NOMO-1 treated with dmso at 0.1 percent for 144 hours (cell line): ENCODE measurements around the gene MMP1.

Experiments used
- DNase-seq: peaks from one replicate; lab custom pipeline; 2025; ENCODE audit not compliant: unreplicated experiment; lab: John Stamatoyannopoulos, UW

Gene MMP1

GRCh38 chr11:102798012-102798746 lies at the start of gene MMP1:
MMP1 (minus strand) TSS chr11:102798160; CDS start chr11:102798092, 68 bp downstream.
- DNase-seq, result no peak

GRCh38 chr11:102846292-102846691 lies 48.3 kb upstream of the MMP1 start:
- no peak for DNase-seq

DNA sequence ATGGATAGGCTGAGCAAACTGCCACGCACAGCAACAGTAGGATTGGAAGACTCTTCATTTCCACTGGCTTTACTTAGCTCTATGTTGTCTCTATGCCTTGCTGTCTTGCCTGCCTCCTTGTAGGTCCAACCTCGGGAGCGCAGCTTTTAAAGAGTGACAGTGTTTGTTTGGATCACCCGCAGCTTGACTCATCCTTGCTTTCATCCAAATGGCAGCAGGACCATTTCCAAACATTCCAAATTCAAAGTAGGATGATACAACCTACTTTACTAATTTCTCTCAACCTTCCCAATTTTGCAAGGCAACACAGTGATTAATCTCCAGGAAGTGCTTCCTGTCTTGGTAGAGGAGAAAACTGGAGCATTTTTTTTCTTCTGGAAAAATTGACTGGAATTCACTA lies 45.5 kb upstream of the MMP1 start, which contains the start of gene MMP3:
MMP3 (minus strand) TSS at position 121 of the 400 bp plus-strand sequence; CDS start at position 58, 63 bp downstream.
- DNase-seq, result no peak

DNA sequence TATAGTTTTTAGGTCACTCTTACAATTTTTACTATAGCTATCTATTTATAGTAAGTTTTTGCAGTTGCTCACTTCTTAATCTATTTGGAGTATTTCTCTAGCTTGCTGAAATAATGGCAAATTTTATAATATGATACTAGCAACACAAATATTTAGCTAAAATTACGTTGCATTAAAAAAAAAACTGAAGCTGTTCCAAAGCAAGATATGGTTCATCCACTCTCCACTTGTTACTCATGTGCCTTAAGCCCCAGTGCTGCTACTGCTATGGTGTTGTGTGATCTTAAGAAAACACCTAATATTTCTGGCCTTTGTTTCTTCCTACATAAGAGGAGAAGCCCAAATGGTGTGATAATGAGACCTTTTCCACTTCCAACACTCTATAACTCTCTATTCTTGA lies 45.0 kb upstream of the MMP1 start:
- no peak for DNase-seq

GRCh38 chr11:102840018-102840417 lies 42.1 kb upstream of the MMP1 start:
- no peak for DNase-seq

DNA sequence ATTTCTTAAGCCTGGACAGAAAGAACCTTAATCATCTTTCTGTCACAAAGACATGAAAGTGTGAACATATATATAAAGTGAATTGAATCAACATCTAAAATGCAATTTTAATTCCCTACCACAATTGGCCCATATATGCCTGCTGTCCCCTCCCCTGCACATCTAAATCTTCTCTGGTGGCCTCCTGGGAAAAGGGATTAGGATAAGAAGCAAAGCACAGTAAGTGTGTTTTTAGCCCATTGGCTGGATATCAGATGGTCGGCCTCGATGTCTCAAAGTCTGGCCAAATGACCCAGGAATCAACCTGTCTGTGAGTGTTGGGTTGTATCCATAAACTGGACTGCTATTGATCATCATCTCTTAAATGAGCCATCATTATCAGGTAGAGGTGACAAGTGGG lies 39.7 kb upstream of the MMP1 start:
- DNase-seq, result no peak

DNA sequence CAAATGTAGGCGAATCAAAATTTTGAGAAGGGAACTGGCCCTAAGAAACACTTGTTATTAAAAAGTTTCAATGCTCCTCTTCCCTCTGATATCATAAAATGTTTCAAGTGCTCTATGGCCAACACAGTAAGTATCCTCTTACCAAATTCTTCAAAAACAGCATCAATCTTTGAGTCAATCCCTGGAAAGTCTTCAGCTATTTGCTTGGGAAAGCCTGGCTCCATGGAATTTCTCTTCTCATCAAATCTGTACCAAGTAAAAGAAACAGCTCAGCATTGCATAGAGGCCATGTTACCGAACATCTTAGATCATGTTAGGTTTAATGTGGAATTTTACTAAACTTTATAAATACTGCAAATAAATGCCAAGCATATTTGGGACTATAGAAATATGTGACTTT lies 39.2 kb upstream of the MMP1 start:
- no peak for DNase-seq

GRCh38 chr11:102836290-102836875 lies 38.4 kb upstream of the MMP1 start:
- no peak for DNase-seq

DNA sequence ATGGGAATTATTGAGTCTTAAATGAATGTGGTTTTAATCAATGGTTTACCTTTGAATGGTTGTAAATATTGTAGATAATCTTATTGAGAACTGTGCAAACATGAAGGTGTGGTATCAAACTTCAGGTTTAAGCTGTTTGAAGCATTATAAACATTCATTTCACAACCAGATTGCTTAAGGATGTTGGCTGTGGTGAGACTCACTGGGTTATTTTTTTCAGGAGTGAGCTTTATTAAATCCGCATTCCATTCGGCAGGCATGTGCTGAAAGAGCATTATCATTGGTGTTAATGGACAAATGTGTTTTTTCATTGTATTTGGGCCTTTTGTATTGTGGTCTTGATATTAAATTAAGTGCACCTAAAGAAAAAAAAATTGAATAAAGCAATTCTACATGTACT lies 35.8 kb upstream of the MMP1 start:
- DNase-seq, result no peak

DNA sequence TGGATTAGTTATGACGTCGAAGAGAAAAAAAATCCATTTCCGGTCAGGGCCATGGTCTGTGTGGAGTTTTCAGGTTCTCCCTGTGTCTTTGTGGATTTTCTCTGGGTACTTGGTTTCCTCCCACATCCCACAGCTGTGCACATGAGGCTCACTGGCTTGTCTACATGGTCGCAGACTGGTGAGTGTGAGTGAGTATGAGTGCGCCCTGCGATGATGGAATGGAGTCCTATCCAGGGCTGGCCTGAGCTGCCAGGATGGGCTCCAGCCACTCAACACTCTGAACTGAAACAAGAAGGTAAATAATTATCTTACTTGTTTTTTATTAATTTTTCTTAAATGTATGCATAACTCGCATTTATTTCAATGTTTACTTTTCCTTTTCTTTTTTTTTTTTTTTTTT lies 34.7 kb upstream of the MMP1 start:
- no peak for DNase-seq

GRCh38 chr11:102831489-102832440 lies 33.8 kb upstream of the MMP1 start:
- no peak for DNase-seq

- DNase-seq, result no peak
Observed at GRCh38 chr11:102831128-102831488, 33.1 kb upstream of the MMP1 start.

- no peak for DNase-seq
Observed at GRCh38 chr11:102830001-102830727, 32.2 kb upstream of the MMP1 start.

DNA sequence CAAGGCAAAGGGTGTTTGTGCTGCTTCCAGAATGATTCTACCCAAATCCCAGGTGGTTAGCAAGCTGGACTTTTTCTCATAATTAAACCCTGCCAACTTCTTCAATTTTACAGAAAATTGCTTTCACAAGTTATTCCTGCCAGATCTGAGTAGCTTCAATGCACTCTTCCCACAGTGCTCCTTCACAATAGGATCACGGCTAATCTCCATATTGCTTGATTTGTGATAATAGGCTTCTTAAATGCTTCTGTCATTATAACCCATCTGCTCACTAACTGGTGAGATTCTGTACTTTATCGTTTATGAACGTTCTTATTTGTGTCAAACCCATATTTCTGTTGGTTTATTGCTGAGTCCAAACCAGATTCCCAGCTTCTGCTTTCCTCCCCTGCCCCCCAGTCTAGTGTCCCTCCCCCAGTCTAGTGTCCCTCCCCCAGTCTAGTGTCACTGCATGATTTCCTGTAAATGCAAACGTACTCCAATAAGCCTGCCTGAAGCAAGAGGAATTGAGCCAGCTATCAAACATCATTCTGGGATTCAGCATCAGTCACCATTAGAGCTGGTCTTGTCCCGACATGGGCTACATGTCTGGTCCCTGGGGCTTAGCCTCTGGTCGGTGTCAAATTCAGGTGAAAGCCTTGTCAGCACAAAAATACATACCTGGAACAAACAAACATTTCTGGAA lies 31.5 kb upstream of the MMP1 start:
- no peak for DNase-seq

DNA sequence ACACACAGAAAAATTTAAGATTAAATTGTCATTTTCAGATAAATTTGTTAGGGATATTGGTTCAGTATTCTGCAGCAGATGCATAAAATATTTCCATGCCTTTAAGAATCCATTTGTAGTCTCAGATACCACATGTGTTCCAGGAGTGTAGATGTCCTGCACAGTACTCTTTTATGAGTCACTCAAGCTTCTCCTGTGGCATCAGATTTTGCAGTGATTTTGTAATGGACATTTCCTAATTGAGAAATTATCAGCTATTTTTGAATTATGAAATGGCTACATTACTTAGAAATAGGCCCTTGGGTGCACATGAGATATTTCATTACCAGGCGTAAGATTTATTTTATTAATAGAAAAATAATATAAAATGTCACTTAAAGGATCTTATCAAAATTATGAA lies 26.6 kb upstream of the MMP1 start:
- no peak for DNase-seq

GRCh38 chr11:102819491-102819890 lies 21.5 kb upstream of the MMP1 start:
- DNase-seq, result no peak

DNA sequence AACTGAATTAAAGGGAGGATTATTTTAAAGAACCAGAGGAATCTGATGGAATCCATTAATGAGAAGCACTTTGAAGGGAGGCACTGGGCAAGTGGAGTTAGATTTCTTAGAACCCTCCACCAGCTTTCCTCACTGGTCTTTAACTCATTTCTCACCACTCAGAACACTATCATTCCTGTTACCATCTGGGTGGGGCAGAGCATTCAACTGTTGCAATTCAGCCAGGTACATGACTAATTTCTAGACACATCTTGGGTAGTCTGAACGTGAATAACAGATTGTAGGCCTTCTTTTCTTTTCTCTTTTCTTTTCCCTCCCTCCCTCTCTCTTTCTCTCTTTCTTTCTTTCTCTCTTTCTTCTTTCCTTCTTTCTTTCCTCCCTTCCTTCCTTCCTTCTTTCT lies 15.5 kb upstream of the MMP1 start:
- DNase-seq, result no peak

DNA sequence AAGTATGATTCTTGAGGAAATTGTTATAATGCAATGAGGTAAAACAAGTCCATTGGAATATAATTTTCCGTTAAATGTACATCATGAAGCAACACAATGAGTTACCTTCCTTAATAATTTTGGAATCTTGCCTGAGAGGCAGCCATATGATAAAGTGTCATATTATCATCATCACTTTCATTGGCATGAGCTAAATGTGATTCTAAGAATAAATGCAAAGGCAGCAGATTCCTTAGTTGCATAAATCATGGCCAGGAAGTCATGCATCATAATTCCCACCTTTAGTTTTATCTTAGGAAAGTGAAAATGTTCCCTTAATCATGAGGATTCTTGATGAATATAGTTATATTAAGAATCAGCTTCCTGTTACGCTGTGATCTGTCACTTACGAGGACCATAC lies 14.2 kb upstream of the MMP1 start:
- no peak for DNase-seq

DNA sequence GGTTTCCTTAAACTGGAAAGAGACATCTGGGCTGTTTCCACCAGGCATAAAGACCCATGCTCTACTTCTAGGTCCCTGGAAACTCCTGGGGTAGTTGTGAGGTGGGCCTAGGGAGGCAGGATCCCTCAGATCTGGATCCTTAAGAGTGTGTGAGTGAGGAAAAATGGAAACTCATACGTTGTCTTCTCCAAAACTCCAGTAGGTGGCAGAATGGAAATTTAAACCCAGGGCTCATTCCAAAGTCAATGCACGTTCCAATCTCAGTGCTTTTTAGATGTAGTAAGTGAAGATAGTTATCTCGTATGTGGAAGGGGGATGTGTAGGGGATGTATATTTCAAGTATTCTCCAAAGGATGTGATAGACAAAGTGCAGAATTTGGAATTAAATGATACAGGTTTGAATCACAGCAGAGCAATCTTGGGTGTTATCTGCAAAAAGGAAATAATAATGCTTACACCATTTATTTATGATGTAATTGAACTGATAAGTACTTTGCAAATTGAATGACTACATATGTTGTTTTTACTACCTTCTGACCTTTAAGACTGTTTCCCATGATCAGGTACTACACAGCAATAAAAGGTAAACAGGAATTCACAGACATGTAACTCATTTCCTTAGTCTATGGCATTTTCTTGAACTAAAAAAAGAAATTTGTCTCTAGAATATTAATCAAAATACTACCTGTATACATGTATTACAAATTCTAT lies 13.1 kb upstream of the MMP1 start:
- DNase-seq, result no peak

DNA sequence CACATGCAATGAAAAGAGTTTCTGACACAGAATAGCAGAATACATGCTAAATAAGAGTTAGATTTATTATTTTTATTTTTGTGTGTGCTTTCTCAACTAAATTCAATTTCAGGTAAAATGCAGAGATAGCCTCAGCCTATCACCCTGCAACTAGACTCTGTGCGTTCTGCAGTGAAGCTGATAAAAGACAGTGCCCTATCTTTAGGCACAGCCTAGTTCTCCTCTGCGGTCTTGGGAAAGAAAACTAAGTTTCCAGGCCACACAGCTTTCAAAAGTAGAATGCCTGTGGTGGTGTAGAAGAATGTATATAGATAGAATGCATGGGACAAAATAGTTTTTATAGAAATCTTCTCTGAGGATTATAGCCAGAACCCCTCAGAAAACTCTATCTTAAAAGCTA lies 12.0 kb upstream of the MMP1 start:
- no peak for DNase-seq
